Peyer's patch (tissue), 4 donors: ENCODE results near the gene HMGCS1. TPM values are rescaled to one million over a fixed set of nuclear protein-coding genes. Genes with fewer than 3 reads are reported as not detected.

ENCODE experiments used
- DNase-seq, 3 donors: peaks; one replicate each; pipeline ENCODE4 v3.0.0-alpha.2; 2017 to 2019
- H3K27ac ChIP-seq, 4 donors: fragments of 200-600 bp; sonication (generic); one replicate each; pipeline ENCODE4 v1.5.1; 2016 to 2019
- H3K27me3 ChIP-seq, 2 donors: fragments of 200-600 bp; sonication (generic); one replicate each; pipeline ENCODE4 v1.5.1; 2019
- H3K36me3 ChIP-seq, 3 donors: fragments of 200-600 bp; sonication (generic); one replicate each; pipeline ENCODE4 v1.5.1; 2016 to 2019
- H3K4me1 ChIP-seq, 4 donors: fragments of 200-600 bp; sonication (generic); one replicate each; pipeline ENCODE4 v1.5.1; 2016 to 2019
- H3K4me3 ChIP-seq, 4 donors: fragments of 200-600 bp; sonication (generic); 1 replicate in 3 of 4; 2 replicates in 1 of 4; pipeline ENCODE4 v1.5.1; 2016 to 2019; ENCODE audit warnings: mild to moderate bottlenecking in 1 of 4
- H3K9me3 ChIP-seq, 4 donors: fragments of 200-600 bp; sonication (generic); one replicate each; pipeline ENCODE4 v1.5.1; 2016 to 2019; ENCODE audit warnings: mild to moderate bottlenecking in 1 of 4
- POLR2A ChIP-seq, 2 donors: fragments of 450-650 bp; IDR thresholded peaks; one replicate each; pipeline ENCODE4 v1.5.1; 2017; ENCODE audit warnings: antibody characterized with exemption in 2 of 2, mild to moderate bottlenecking in 2 of 2, moderate library complexity in 2 of 2
- total RNA-seq, 4 donors: library from RNA; depleted of rRNA; stranded (reverse); fragments of >200 nt; gene quantifications; one replicate each; pipeline ENCODE4 v1.1.0, GENCODE V29; 2016
- TF ChIP-seq, protein P1 (sequence below), 6 experiments: fragments of 450-650 bp in 4 of 6; fragments of 200-600 bp in 2 of 6; sonication (generic) in 1 of 6; IDR thresholded peaks; one replicate each; pipeline ENCODE4 v1.5.1; 2017 to 2019; ENCODE audit warnings: antibody characterized with exemption in 6 of 6, mild to moderate bottlenecking in 3 of 6, moderate library complexity in 1 of 6

HMGCS1 gene
- total RNA-seq = 100 to 1,000 TPM in 1 of 4 donors, 10 to 100 TPM in 3; 26.4 to 107 (median 66.4) TPM

- Histone ChIP-seq H3K27me3 (no peaks in the 10 kb centered on the region), H3K36me3 (no peaks in the 10 kb centered on the region), H3K4me1 (peaks cover 0 to 22% (median 0%) of the 10 kb centered on the region in 4 donors), H3K9me3 (no peaks in the 10 kb centered on the region), H3K4me3 (peak within 1 kb of the TSS; percentile 83 to 89 (median 84)), H3K27ac (peak within 1 kb of the TSS; percentile 94 to 96 (median 95))
- DNase-seq = peak; percentile 96 to 99 (median 99)
- TF ChIP-seq, protein P1, sequence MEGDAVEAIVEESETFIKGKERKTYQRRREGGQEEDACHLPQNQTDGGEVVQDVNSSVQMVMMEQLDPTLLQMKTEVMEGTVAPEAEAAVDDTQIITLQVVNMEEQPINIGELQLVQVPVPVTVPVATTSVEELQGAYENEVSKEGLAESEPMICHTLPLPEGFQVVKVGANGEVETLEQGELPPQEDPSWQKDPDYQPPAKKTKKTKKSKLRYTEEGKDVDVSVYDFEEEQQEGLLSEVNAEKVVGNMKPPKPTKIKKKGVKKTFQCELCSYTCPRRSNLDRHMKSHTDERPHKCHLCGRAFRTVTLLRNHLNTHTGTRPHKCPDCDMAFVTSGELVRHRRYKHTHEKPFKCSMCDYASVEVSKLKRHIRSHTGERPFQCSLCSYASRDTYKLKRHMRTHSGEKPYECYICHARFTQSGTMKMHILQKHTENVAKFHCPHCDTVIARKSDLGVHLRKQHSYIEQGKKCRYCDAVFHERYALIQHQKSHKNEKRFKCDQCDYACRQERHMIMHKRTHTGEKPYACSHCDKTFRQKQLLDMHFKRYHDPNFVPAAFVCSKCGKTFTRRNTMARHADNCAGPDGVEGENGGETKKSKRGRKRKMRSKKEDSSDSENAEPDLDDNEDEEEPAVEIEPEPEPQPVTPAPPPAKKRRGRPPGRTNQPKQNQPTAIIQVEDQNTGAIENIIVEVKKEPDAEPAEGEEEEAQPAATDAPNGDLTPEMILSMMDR (IDR thresholded peaks at IDR 0.05) = no peak
- peak; percentile 97 to 98 for TF ChIP-seq POLR2A (IDR thresholded peaks at IDR 0.05)
Observed at GRCh38 chr5:43313035-43313853, at the start of gene HMGCS1. Gene HMGCS1 (minus strand): TSS chr5:43313412. CDS start chr5:43298965, 14,447 bp downstream.

GRCh38 chr5:43358726-43359125, 45.5 kb upstream of the HMGCS1 start:
- no peaks in the 10 kb centered on the region for H3K36me3 ChIP-seq

GRCh38 chr5:43358301-43358700, 45.1 kb upstream of the HMGCS1 start:
- Histone ChIP-seq H3K27ac (no peak overlapping the region), H3K4me1 (no peaks in the 10 kb centered on the region), H3K36me3 (no peaks in the 10 kb centered on the region), H3K27me3 (no peaks in the 10 kb centered on the region), H3K9me3 (peaks cover 0 to 7% (median 0%) of the 10 kb centered on the region in 4 donors), H3K4me3 (no peak overlapping the region)
- no peak for DNase-seq
- TF ChIP-seq POLR2A (IDR thresholded peaks at IDR 0.05) = no peak
- TF ChIP-seq, protein P1 (IDR thresholded peaks at IDR 0.05) = no peak

More at GRCh38 chr5:43358726-43359125, 45.5 kb upstream of the HMGCS1 start:
- Histone ChIP-seq H3K4me3 (no peak overlapping the region), H3K27ac (no peak overlapping the region), H3K4me1 (no peaks in the 10 kb centered on the region), H3K27me3 (no peaks in the 10 kb centered on the region), H3K9me3 (peaks cover 0 to 7% (median 0%) of the 10 kb centered on the region in 4 donors)
- TF ChIP-seq POLR2A (IDR thresholded peaks at IDR 0.05) = no peak
- TF ChIP-seq, protein P1 (IDR thresholded peaks at IDR 0.05) = no peak
- DNase-seq = no peak

- H3K4me3 ChIP-seq = no peak overlapping the region
- H3K27me3 ChIP-seq = no peaks in the 10 kb centered on the region
- no peak overlapping the region for H3K27ac ChIP-seq
- no peaks in the 10 kb centered on the region for H3K36me3 ChIP-seq
- TF ChIP-seq, protein P1 (IDR thresholded peaks at IDR 0.05) = no peak
- TF ChIP-seq POLR2A (IDR thresholded peaks at IDR 0.05) = no peak
- H3K9me3 ChIP-seq = peaks cover 0 to 7% (median 0%) of the 10 kb centered on the region in 4 donors
- no peak for DNase-seq
- no peaks in the 10 kb centered on the region for H3K4me1 ChIP-seq
Observed at GRCh38 chr5:43357878-43358281, 44.7 kb upstream of the HMGCS1 start.

GRCh38 chr5:43357067-43357466, 43.9 kb upstream of the HMGCS1 start:
- Histone ChIP-seq H3K27ac (no peak overlapping the region), H3K4me3 (no peak overlapping the region)

More at GRCh38 chr5:43357067-43357466, 43.9 kb upstream of the HMGCS1 start:
- TF ChIP-seq POLR2A (IDR thresholded peaks at IDR 0.05) = no peak
- TF ChIP-seq, protein P1 (IDR thresholded peaks at IDR 0.05) = no peak
- Histone ChIP-seq H3K27me3 (no peaks in the 10 kb centered on the region), H3K9me3 (peaks cover 0 to 7% (median 0%) of the 10 kb centered on the region in 4 donors), H3K36me3 (no peaks in the 10 kb centered on the region), H3K4me1 (no peaks in the 10 kb centered on the region)
- DNase-seq = no peak
